Adrenal gland (tissue), 12 donors: ENCODE data around the gene RER1. TPM values are rescaled to one million over a fixed set of nuclear protein-coding genes. Genes with fewer than 3 reads are reported as not detected.

Experiments
- DNase-seq, 7 donors: peaks; one replicate each; pipeline ENCODE4 v3.0.0-alpha.2; 2019 to 2020
- H3K27ac ChIP-seq, 5 donors: fragments of 200-600 bp; sonication (generic) in 4 of 5; 1 replicate in 3 of 5; 2 replicates in 2 of 5; pipeline versions ENCODE4 v1.5.1 to v1.8.0; 2016 to 2020; ENCODE audit warnings: mild to moderate bottlenecking in 1 of 5
- H3K27me3 ChIP-seq: fragments of 200-600 bp; 2 replicates; pipeline ENCODE4 v1.8.0; 2021
- H3K36me3 ChIP-seq, 2 donors: fragments of 200-600 bp; replicated peaks in 1 of 2; 1 replicate in 1 of 2; 2 replicates in 1 of 2; pipeline versions ENCODE4 v1.5.1 to v1.8.0; 2018 to 2022
- H3K4me1 ChIP-seq, 2 donors: fragments of 200-600 bp; replicated peaks in 1 of 2; 1 replicate in 1 of 2; 2 replicates in 1 of 2; pipeline versions ENCODE4 v1.5.1 to v1.8.0; 2018 to 2021
- H3K4me3 ChIP-seq, 4 donors: fragments of 200-600 bp; sonication (generic) in 3 of 4; one replicate each; pipeline ENCODE4 v1.5.1; 2016 to 2018
- H3K9me3 ChIP-seq, 3 donors: fragments of 200-600 bp; sonication (generic) in 1 of 3; replicated peaks in 1 of 3; 1 replicate in 2 of 3; 2 replicates in 1 of 3; pipeline versions ENCODE4 v1.5.1 to v1.8.0; 2016 to 2021
- POLR2A ChIP-seq, 2 donors: fragments of 450-650 bp; IDR thresholded peaks; one replicate each; pipeline ENCODE4 v1.6.1; 2017; ENCODE audit warnings: antibody characterized with exemption in 2 of 2, mild to moderate bottlenecking in 2 of 2, moderate library complexity in 1 of 2
- WGBS, 4 donors: extraction: QIAGEN DNeasy Blood & Tissue Kit in 2 of 4; methylation state at CpG; one replicate each; pipeline versions ENCODE4 v1.1.5 to v1.1.7; 2013 to 2017; 5-methylcytosine and 5-hydroxymethylcytosine counted together
- intact Hi-C, 2 donors: fragments of 100-400 bp; cut with DNase I; formaldehyde crosslinking; loops; one replicate each; pipeline versions ENCODE4 v1.14.1 to v1.15.0; 2022 to 2023
- polyA plus RNA-seq, 3 donors: library from polyadenylated mRNA; stranded (reverse); fragments of 200-250 nt in 2 of 3; fragments of 350-450 nt in 1 of 3; fragmentation: Illumina TruSeq in 1 of 3; extraction: RNeasy Lipid Tissue Mini Kit (QIAGEN cat#74804) in 1 of 3; gene quantifications; one replicate each; pipeline ENCODE4 v1.2.3, GENCODE V29; 2013 to 2014
- total RNA-seq, 9 donors: library from RNA; depleted of rRNA in 4 of 9; stranded (reverse); fragments of >200 nt in 4 of 9; fragments of 120-200 nt in 1 of 9; fragmentation: NEBNext Ultra II Directional in 1 of 9; extraction: Animal tissue kit (Norgen Biotek cat#: 25700) in 1 of 9; gene quantifications; one replicate each; pipeline versions ENCODE4 v1.1.0 to v1.2.4, GENCODE V29; 2013 to 2023
- TF ChIP-seq, protein P1 (sequence below), 6 experiments: fragments of 450-650 bp in 4 of 6; fragments of 200-600 bp in 2 of 6; sonication (generic) in 1 of 6; IDR thresholded peaks; 1 replicate in 5 of 6; 2 replicates in 1 of 6; pipeline versions ENCODE4 v1.5.1 to v1.8.0; 2016 to 2021; ENCODE audit warnings: antibody characterized with exemption in 6 of 6, mild to moderate bottlenecking in 2 of 6, moderate library complexity in 1 of 6
- donor health status: healthy with polysubstance abuse.
- donor health status: Bipolar disorder and iron deficiency.
- donor health status: DM: yes; HTN: yes; CAD: no.
- donor health status: DM: no; HTN: no; CAD: no.
- donor health status: DM: no; HTN: no; CAD: no.
- donor health status: DM: yes; HTN: yes; CAD: no.

Gene RER1
- total and polyA plus RNA-seq, 12 donors, result 106 to 345 (median 167) TPM

DNA sequence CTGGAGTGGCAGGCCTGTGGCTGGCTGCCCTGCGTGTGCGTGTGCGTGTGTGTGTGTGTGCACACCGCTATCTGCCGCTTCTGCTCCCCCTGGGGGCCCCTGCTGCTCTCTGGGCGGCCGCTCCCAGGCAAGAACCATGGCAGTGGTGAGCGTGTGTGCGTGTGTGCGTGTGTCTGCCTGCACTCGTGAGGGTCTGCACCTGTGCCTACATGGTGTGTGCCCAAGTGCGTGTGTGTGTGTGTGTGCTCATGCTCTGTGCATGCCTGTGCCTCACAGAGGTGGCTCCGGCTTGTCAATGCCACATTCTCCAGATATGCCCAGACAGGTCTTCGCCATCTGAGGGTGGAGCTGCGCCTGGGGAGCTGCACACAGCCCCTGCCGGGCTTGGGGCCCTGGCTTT, 39.5 kb downstream of the RER1 start:
- Histone ChIP-seq H3K4me3 (no peak overlapping the region), H3K27me3 (peaks cover 24% of the 10 kb centered on the region), H3K4me1 (no peaks in the 10 kb centered on the region), H3K9me3 (no peaks in the 10 kb centered on the region), H3K36me3 (no peaks in the 10 kb centered on the region), H3K27ac (no peak overlapping the region)
- TF ChIP-seq, protein P1, sequence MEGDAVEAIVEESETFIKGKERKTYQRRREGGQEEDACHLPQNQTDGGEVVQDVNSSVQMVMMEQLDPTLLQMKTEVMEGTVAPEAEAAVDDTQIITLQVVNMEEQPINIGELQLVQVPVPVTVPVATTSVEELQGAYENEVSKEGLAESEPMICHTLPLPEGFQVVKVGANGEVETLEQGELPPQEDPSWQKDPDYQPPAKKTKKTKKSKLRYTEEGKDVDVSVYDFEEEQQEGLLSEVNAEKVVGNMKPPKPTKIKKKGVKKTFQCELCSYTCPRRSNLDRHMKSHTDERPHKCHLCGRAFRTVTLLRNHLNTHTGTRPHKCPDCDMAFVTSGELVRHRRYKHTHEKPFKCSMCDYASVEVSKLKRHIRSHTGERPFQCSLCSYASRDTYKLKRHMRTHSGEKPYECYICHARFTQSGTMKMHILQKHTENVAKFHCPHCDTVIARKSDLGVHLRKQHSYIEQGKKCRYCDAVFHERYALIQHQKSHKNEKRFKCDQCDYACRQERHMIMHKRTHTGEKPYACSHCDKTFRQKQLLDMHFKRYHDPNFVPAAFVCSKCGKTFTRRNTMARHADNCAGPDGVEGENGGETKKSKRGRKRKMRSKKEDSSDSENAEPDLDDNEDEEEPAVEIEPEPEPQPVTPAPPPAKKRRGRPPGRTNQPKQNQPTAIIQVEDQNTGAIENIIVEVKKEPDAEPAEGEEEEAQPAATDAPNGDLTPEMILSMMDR (IDR thresholded peaks at IDR 0.05), result no peak
- TF ChIP-seq POLR2A (IDR thresholded peaks at IDR 0.05), result no peak
- DNase-seq, result no peak
- intact Hi-C loops, result no loop called here
- WGBS, 4 donors, result 52 to 64% (median 54%) methylated on average over 6 to 16 of the region's 16 CpGs; no CpG with 5 or more reads in 1 of the 4 donors

DNA sequence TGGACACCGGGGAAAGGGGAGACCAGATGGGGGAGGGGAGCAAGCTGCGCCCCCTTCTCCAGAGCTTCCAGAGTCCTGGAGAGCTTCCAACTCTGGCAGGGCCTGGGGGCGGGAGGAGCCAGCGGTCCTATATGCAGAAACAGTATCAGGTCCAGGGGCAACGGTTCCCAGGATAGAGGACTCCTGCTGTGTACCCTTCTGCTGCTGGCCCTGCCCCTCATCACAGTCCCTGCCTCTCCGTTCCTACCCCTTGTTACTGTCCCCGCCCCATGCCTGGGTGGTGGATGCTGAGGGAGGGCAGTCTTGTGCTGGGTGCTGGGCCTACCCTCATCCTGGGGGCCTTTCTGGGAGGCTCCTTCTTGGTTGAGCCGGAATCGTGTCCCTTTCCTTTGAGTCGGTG, 39.9 kb downstream of the RER1 start:
- Histone ChIP-seq H3K27ac (no peak overlapping the region), H3K4me3 (no peak overlapping the region), H3K27me3 (peaks cover 24% of the 10 kb centered on the region), H3K4me1 (no peaks in the 10 kb centered on the region), H3K36me3 (no peaks in the 10 kb centered on the region), H3K9me3 (no peaks in the 10 kb centered on the region)
- TF ChIP-seq, protein P1 (IDR thresholded peaks at IDR 0.05), result no peak
- no peak for TF ChIP-seq POLR2A (IDR thresholded peaks at IDR 0.05)
- intact Hi-C loops, result no loop called here
- WGBS, 4 donors, result 50 to 70% (median 64%) methylated on average over 5 to 10 of the region's 10 CpGs
- no peak for DNase-seq

DNA sequence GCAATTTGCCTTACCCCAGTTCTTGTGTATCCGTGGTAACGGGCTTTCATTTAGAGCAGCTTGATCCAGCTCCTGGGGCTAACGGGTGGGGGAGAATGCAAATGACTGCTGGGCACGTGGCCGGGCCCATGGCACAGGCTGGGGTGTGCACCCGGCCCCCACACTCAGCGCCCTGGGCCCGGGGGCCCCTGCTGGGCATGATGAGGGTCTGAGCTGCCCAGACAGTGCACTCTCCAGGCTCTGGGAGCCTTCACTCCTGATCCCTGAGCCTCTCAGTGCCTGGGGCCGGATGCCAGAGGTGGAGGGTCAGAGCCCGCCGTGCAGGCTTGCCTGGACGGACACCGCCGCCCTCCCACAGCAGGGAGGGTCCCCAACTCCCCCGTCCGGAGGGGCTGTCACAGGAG, 40.8 kb downstream of the RER1 start:
- 5 to 40% (median 30%) methylated on average over 1 to 16 of the region's 16 CpGs for WGBS, 4 donors
- Histone ChIP-seq H3K36me3 (no peaks in the 10 kb centered on the region), H3K4me1 (no peaks in the 10 kb centered on the region), H3K9me3 (no peaks in the 10 kb centered on the region), H3K4me3 (no peak overlapping the region), H3K27ac (no peak overlapping the region), H3K27me3 (peaks cover 15% of the 10 kb centered on the region)
- intact Hi-C loops, result no loop called here
- no peak for TF ChIP-seq POLR2A (IDR thresholded peaks at IDR 0.05)
- TF ChIP-seq, protein P1 (IDR thresholded peaks at IDR 0.05), result no peak
- no peak for DNase-seq

DNA sequence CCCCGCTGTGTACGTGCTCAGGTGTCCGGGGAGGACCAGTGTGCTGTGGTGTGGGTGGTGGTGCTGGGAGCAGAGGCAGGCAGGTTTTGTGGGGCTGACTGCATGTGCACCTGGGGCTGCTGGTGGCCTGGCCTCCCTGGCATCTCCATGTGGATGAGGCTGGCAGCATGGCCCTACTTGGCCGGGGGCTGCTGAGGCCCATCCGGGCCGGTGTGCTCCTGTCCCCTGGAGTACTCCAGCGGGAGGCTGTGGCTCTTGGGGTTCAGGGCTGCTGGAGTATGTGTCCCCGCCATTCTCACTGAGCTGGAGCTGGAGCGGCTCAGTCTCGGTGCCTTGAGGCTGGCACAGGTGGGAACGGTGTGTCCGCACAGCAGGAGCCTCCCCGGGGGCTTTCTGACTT, 41.6 kb downstream of the RER1 start:
- Histone ChIP-seq H3K4me3 (no peak overlapping the region), H3K36me3 (no peaks in the 10 kb centered on the region), H3K9me3 (no peaks in the 10 kb centered on the region), H3K27me3 (peaks cover 14% of the 10 kb centered on the region), H3K27ac (no peak overlapping the region), H3K4me1 (no peaks in the 10 kb centered on the region)
- WGBS, 4 donors, result 67 to 72% (median 71%) methylated on average over 6 to 13 of the region's 13 CpGs
- intact Hi-C loops, result no loop called here
- DNase-seq, result no peak
- TF ChIP-seq, protein P1 (IDR thresholded peaks at IDR 0.05), result no peak
- no peak for TF ChIP-seq POLR2A (IDR thresholded peaks at IDR 0.05)
